GM21367 (cell line): Measurements from ENCODE around the gene MAST2.
"Not testable (repeated sequence)": the region's sequence is repeated elsewhere in the genome, so short reads cannot be mapped to it uniquely, and the experiment has no call there.

Experiments
- ATAC-seq: cut with Tn5 transposase; IDR thresholded peaks from one replicate; pipeline ENCODE4 v1.9.1; 2021; ENCODE audit not compliant: unreplicated experiment

MAST2 gene

DNA sequence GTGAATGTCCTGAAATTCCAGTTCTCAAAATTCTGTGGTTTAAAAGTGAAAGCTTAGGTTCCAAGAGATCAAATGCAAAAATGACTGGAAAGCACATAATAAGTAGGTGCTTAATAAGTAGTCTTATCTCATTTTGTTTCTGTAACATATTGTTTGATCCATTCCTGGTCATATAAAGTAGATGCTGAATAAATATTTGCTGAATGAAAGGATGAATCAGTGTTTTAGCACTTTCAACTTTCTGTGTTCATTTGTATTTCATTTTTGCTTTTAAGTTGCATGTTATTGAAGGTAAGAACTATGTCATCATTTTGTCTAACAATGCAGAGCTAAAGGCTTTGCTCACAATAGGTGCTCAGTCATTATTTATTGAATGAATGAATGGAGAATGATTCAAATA, 6.3 kb downstream of the MAST2 start:
- ATAC-seq = no peak

GRCh38 chr1:45814776-45815175, 11.4 kb downstream of the MAST2 start:
- no peak for ATAC-seq

GRCh38 chr1:45815667-45816458, 12.5 kb downstream of the MAST2 start:
- no peak for ATAC-seq

- ATAC-seq = no peak
Observed at GRCh38 chr1:45820173-45820572, 16.8 kb downstream of the MAST2 start.

- no peak for ATAC-seq
Observed at GRCh38 chr1:45820788-45821187, 17.4 kb downstream of the MAST2 start.

DNA sequence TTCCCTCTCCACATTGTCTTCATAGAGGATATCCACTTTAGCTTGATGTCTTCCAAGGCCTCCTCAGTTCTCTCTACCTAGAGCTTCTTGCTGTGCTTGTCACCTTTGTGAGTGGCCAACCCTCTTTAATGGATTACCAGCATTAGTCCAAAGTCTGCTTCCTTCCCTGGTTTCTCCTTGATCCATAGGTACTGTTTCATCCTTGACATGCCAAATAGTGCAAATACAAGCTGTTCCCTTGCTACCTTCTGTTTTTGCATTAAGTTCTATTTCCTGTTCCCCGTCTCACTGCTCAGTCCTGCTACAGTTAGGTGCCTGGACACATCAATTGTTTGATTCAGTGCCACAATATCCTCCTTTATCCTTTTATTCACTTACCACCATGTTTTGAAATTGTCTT, 19.2 kb downstream of the MAST2 start:
- no peak for ATAC-seq

GRCh38 chr1:45824607-45825006, 21.2 kb downstream of the MAST2 start:
- ATAC-seq = no peak

DNA sequence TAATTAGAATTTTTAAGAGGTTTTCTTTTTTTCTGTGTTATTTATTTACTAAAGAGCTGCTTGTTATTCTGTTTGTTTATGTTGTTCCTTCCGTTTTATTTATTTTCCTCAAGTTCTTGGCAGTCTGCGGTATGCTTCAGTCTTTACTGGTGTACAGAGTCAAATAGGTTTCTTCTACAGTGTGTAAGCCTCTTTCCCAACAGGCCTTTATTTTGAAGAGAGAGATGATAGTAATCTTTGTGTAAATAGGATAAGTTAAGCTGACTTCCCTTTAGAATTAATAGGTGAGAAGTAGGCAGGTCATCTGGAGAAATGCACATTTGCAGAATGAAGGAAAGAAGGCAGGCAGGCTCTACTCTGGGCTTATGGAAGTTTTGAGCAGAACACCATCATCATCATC, 23.8 kb downstream of the MAST2 start:
- ATAC-seq = no peak

GRCh38 chr1:45828841-45829240, 25.4 kb downstream of the MAST2 start:
- ATAC-seq = no peak

DNA sequence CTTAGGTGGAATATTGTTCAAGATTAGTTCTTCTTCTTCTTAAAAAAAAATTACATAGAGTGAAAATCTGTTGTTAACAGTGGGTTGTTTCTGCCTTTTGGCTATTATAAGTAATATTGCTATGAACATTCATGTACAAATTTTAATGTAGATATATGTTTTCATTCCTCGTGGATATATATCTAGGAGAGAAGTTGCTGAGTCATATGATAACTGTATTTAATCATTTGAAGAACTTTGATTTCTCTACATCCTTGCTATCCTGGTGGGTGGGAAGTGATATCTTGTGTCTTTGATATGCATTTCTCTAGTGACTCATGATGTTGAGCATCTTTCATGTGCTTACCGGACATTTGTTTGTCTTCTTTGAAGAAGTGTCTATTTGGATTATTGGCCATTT, 29.9 kb downstream of the MAST2 start:
- ATAC-seq = no peak

DNA sequence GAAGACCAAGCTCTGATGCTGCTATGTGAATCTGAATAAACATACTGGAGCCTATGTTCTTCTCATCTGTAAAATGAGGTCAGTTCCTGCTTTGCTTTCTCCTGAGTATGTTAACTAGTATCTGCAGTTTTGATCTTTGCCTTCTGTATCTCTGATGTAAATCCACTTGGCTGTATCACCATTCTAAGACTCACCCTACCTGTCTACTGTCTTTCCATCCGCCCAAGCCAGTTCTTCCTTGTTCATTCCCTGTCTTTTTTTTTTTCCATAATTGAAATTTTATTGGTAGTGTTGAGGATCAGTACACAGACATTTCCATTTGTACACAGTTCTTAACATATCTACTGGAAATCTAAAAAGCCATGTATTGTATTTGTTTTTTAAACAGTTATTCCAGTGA, 31.3 kb downstream of the MAST2 start:
- no peak for ATAC-seq

DNA sequence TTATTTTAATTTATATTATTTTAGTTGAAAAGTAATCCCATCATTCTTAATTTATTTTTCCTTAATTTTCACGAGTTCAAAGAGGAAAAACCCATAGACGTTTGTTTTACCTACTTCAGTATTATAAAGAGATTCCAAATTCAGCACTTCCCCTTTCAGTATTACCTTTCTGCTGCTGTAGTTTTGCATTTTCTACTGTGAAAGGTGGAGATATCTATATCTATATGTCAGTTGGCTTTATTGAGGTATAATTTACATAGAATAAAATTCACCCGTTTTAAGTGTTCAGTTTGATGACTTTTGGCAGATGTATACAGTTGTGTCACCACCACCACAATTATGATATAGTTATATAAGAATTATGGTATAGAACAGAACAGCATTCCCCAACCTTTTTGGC, 33.0 kb downstream of the MAST2 start:
- no peak for ATAC-seq

DNA sequence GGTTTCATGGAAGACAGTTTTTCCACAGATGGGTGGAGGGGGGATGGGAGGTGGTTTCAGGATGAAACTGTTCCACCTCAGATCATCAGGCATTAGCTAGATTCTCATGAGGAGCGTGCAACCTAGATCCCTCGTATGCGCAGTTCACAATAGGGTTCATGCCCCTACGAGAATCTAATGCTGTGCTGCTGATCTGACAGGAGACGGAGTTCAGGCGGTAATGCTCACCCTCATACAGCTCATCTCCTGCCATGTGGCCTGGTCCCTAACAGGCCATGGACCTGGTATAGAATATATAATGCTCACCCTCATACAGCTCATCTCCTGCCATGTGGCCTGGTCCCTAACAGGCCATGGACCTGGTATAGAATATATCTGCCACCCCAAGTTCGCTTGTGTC, 33.4 kb downstream of the MAST2 start:
- not testable (repeated sequence) for ATAC-seq

- not testable (repeated sequence) for ATAC-seq
Observed at GRCh38 chr1:45838322-45838721, 34.9 kb downstream of the MAST2 start.

- no peak for ATAC-seq
Observed at GRCh38 chr1:45840704-45841103, 37.3 kb downstream of the MAST2 start.

DNA sequence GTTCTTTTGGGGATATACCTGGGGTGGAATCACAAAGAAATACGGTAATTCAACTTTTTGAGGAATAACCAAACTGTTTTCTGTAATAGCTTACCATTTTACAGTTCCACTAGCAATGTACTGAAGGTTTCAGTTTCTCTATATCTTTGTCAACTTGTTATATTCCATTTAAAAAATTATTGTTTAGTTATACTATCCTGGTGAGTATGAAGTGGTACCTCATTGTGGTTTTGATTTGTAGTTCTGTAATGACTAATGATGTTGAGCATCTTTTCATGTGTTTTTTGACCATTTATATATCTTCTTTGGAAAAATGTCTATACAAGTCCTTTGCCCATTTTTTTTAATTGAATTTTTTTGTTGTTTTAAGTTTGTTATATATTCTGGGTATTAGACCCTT, 39.4 kb downstream of the MAST2 start:
- ATAC-seq = no peak

DNA sequence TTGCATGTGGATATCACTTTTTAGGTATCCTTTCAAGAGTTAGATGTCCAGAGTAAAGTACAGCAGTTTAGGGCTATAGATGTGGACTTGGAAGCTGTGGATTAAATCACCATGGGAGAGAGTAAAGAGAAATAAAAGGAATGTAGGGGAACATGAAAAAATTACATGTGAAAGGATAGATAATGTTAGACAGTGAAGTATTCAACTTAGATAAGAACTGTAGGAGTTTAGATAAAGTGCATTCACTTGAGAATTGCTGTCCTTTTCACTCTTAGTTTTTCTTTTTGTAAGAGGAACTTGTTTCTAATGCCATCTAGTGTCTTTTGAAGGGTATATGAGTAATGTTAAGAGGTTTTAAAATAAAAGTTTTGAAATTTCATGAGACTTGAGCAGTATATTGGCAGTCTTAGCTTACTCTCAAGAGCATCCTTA, 40.1 kb downstream of the MAST2 start:
- ATAC-seq = no peak

DNA sequence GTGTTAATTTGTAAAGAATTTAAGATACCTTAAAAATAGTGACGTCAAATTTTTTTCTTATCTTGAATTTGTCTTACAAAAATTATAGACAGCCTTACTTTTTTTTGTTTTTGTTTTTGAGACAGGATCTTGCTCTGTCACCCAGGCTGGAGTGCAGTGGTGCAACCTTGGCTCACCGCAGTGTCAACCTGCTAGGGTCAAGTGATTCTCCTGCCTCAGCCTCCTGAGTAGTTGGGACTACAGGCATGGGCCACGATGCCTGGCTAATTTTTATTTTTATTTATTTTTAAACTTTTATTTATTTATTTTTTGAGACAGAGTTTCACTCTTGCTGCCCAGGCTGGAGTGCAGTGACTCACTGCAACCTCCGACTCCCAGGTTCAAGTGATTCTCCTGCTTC, 40.6 kb downstream of the MAST2 start:
- not testable (repeated sequence) for ATAC-seq

GRCh38 chr1:45846931-45847330, 43.5 kb downstream of the MAST2 start:
- ATAC-seq = no peak

GRCh38 chr1:45848097-45848496, 44.7 kb downstream of the MAST2 start:
- no peak for ATAC-seq

- no peak for ATAC-seq
Observed at GRCh38 chr1:45848714-45849113, 45.3 kb downstream of the MAST2 start.

DNA sequence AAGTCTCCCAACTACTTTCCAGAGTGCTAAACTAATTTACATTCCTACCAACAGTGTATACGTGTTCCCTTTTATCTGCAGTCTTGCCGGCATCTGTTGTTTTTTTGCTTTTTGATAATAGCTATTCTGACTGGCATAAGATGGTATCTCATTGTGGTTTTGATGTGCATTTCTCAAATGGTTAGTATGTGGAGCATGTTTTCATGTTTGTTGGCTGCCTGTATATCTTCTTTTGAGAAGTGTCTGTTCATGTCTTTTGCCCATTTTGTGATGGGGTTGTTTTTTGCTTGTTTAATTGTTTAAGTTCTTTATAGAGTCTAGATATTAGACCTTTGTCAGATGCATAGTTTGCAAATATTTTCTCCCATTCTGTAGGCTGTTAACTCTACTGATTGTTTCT, 46.6 kb downstream of the MAST2 start:
- ATAC-seq = no peak

DNA sequence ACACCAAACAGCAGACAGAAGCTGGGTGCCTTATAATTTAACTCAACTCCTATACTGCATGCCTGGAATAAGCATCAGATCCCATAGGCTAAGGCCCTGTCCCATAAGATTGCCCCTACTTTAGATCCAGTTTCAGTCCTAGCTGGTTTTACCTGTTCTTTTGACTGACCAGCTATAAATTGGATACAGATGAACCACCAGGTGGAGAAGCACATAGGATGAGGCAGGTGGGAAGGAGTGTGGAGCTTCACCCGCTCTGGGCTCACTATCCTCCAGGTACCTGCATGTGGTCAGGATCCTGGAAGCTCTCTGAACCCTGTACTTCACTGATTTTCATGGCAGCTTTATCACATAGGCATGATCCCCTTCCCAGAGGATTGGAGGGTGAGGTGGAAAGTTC, 51.3 kb downstream of the MAST2 start:
- no peak for ATAC-seq
